Effector memory CD4-positive, alpha-beta T cell (primary cell): ENCODE results near the gene PRICKLE1.

Source experiments
- DNase-seq, 3 donors: peaks; one replicate each; pipeline ENCODE4 v3.0.0-alpha.2; 2020
- H3K27ac ChIP-seq: 2 replicates; pipeline ENCODE4 v1.7.0; 2013; ENCODE audit warnings: mild to moderate bottlenecking, low read length, moderate library complexity; ENCODE audit not compliant: insufficient read depth, poor library complexity, severe bottlenecking
- H3K27me3 ChIP-seq: replicated peaks from 2 replicates; pipeline ENCODE4 v1.7.0; 2013; ENCODE audit warnings: mild to moderate bottlenecking, low read length; ENCODE audit not compliant: insufficient read depth, control insufficient read depth, poor library complexity, severe bottlenecking
- H3K36me3 ChIP-seq: 2 replicates; pipeline ENCODE4 v1.7.0; 2013; ENCODE audit warnings: mild to moderate bottlenecking, low read length, moderate library complexity; ENCODE audit not compliant: control insufficient read depth, insufficient read depth
- H3K4me1 ChIP-seq: 2 replicates; pipeline ENCODE4 v1.7.0; 2013; ENCODE audit warnings: low read length, mild to moderate bottlenecking; ENCODE audit not compliant: control insufficient read depth, insufficient read depth, poor library complexity, severe bottlenecking
- H3K4me3 ChIP-seq: 2 replicates; pipeline ENCODE4 v1.7.0; 2013; ENCODE audit warnings: low read length, low read depth, mild to moderate bottlenecking; ENCODE audit not compliant: insufficient read depth, poor library complexity, severe bottlenecking
- H3K9me3 ChIP-seq: 2 replicates; pipeline ENCODE4 v1.7.0; 2013; ENCODE audit warnings: mild to moderate bottlenecking, low read length, moderate library complexity; ENCODE audit not compliant: control insufficient read depth

Gene PRICKLE1

GRCh38 chr12:42469355-42470175, 120.0 kb downstream of the PRICKLE1 start:
- no peaks in the 10 kb centered on the region for H3K9me3 ChIP-seq
- no peak for DNase-seq
- H3K36me3 ChIP-seq = no peaks in the 10 kb centered on the region
- H3K27me3 ChIP-seq = no peaks in the 10 kb centered on the region
- no peak overlapping the region for H3K27ac ChIP-seq
- H3K4me1 ChIP-seq = no peaks in the 10 kb centered on the region
- no peak overlapping the region for H3K4me3 ChIP-seq

GRCh38 chr12:42468921-42469320, 120.6 kb downstream of the PRICKLE1 start:
- no peak for DNase-seq
- Histone ChIP-seq H3K9me3 (no peaks in the 10 kb centered on the region), H3K36me3 (no peaks in the 10 kb centered on the region), H3K4me3 (no peak overlapping the region), H3K27ac (no peak overlapping the region), H3K27me3 (no peaks in the 10 kb centered on the region), H3K4me1 (no peaks in the 10 kb centered on the region)

GRCh38 chr12:42468341-42468821, 121.2 kb downstream of the PRICKLE1 start:
- no peaks in the 10 kb centered on the region for H3K36me3 ChIP-seq
- H3K27me3 ChIP-seq = no peaks in the 10 kb centered on the region
- no peaks in the 10 kb centered on the region for H3K9me3 ChIP-seq
- no peak overlapping the region for H3K27ac ChIP-seq
- H3K4me3 ChIP-seq = no peak overlapping the region
- DNase-seq = no peak
- H3K4me1 ChIP-seq = no peaks in the 10 kb centered on the region

- Histone ChIP-seq H3K4me1 (no peaks in the 10 kb centered on the region), H3K27ac (no peak overlapping the region), H3K27me3 (no peaks in the 10 kb centered on the region), H3K4me3 (no peak overlapping the region), H3K36me3 (no peaks in the 10 kb centered on the region), H3K9me3 (no peaks in the 10 kb centered on the region)
- no peak for DNase-seq
These were observed 125.9 kb downstream of the PRICKLE1 start for GRCh38 chr12:42463671-42464070.

GRCh38 chr12:42462486-42462885, 127.1 kb downstream of the PRICKLE1 start:
- Histone ChIP-seq H3K36me3 (no peaks in the 10 kb centered on the region), H3K27me3 (no peaks in the 10 kb centered on the region), H3K27ac (no peak overlapping the region), H3K9me3 (no peaks in the 10 kb centered on the region), H3K4me1 (no peaks in the 10 kb centered on the region), H3K4me3 (no peak overlapping the region)
- DNase-seq = no peak

GRCh38 chr12:42459336-42459847, 130.2 kb downstream of the PRICKLE1 start:
- Histone ChIP-seq H3K4me1 (no peaks in the 10 kb centered on the region), H3K27ac (no peak overlapping the region), H3K36me3 (no peaks in the 10 kb centered on the region)

GRCh38 chr12:42458575-42458974, 131.0 kb downstream of the PRICKLE1 start:
- H3K4me1 ChIP-seq = no peaks in the 10 kb centered on the region
- no peak for DNase-seq
- H3K27me3 ChIP-seq = no peaks in the 10 kb centered on the region
- H3K36me3 ChIP-seq = no peaks in the 10 kb centered on the region
- no peak overlapping the region for H3K4me3 ChIP-seq
- no peaks in the 10 kb centered on the region for H3K9me3 ChIP-seq
- no peak overlapping the region for H3K27ac ChIP-seq

More at GRCh38 chr12:42459336-42459847, 130.2 kb downstream of the PRICKLE1 start:
- no peaks in the 10 kb centered on the region for H3K9me3 ChIP-seq
- H3K27me3 ChIP-seq = no peaks in the 10 kb centered on the region
- DNase-seq = no peak
- no peak overlapping the region for H3K4me3 ChIP-seq

GRCh38 chr12:42450248-42450647, 139.3 kb downstream of the PRICKLE1 start:
- no peak overlapping the region for H3K27ac ChIP-seq
- no peak for DNase-seq
- no peaks in the 10 kb centered on the region for H3K9me3 ChIP-seq
- H3K36me3 ChIP-seq = peaks cover 18% of the 10 kb centered on the region
- H3K4me1 ChIP-seq = no peaks in the 10 kb centered on the region
- H3K4me3 ChIP-seq = no peak overlapping the region
- H3K27me3 ChIP-seq = no peaks in the 10 kb centered on the region

- Histone ChIP-seq H3K9me3 (no peaks in the 10 kb centered on the region), H3K4me3 (no peak overlapping the region), H3K27me3 (no peaks in the 10 kb centered on the region), H3K27ac (no peak overlapping the region), H3K4me1 (no peaks in the 10 kb centered on the region), H3K36me3 (peaks cover 24% of the 10 kb centered on the region)
- DNase-seq = no peak
These were observed 140.7 kb downstream of the PRICKLE1 start for GRCh38 chr12:42448841-42449240.

- H3K36me3 ChIP-seq = peaks cover 37% of the 10 kb centered on the region
- no peak overlapping the region for H3K27ac ChIP-seq
- no peaks in the 10 kb centered on the region for H3K27me3 ChIP-seq
- no peaks in the 10 kb centered on the region for H3K9me3 ChIP-seq
- no peak overlapping the region for H3K4me3 ChIP-seq
- DNase-seq = no peak
- H3K4me1 ChIP-seq = no peaks in the 10 kb centered on the region
These were observed 142.2 kb downstream of the PRICKLE1 start for GRCh38 chr12:42447371-42447786.
